Measurements from ENCODE around the gene RNASEL.
"Not testable (repeated sequence)": the region's sequence is repeated elsewhere in the genome, so short reads cannot be mapped to it uniquely, and the experiment has no call there.

The RNASEL gene

GRCh38 chr1:182588500-182589396 is at the start of gene RNASEL:
RNASEL (minus strand) TSS chr1:182589256; CDS start chr1:182586806, 2,450 bp downstream.
- peak; percentile 51 for DNase-seq

- DNase-seq: no peak
Measured at GRCh38 chr1:182637769-182638168, 48.7 kb upstream of the RNASEL start.

- no peak for DNase-seq
Measured at GRCh38 chr1:182635871-182636270, 46.8 kb upstream of the RNASEL start.

GRCh38 chr1:182634306-182635072 is 45.4 kb upstream of the RNASEL start:
- DNase-seq: no peak

GRCh38 chr1:182633657-182634281 is 44.7 kb upstream of the RNASEL start:
- no peak for DNase-seq

- DNase-seq: no peak
Measured at GRCh38 chr1:182633031-182633430, 44.0 kb upstream of the RNASEL start.

- not testable (repeated sequence) for DNase-seq
Measured at GRCh38 chr1:182632441-182632857, 43.4 kb upstream of the RNASEL start.

GRCh38 chr1:182631954-182632353 is 42.9 kb upstream of the RNASEL start:
- no peak for DNase-seq

- DNase-seq: no peak
Measured at GRCh38 chr1:182631053-182631677, 42.1 kb upstream of the RNASEL start.

- DNase-seq: no peak
Measured at GRCh38 chr1:182630586-182630985, 41.5 kb upstream of the RNASEL start.

- peak; percentile 37 for DNase-seq
Measured at GRCh38 chr1:182629499-182630096, 40.5 kb upstream of the RNASEL start.

- no peak for DNase-seq
Measured at GRCh38 chr1:182629080-182629479, 40.0 kb upstream of the RNASEL start.

- DNase-seq: no peak
Measured at GRCh38 chr1:182628657-182629056, 39.6 kb upstream of the RNASEL start.

- DNase-seq: no peak
Measured at GRCh38 chr1:182627622-182628021, 38.6 kb upstream of the RNASEL start.

- DNase-seq: no peak
Measured at GRCh38 chr1:182626527-182626926, 37.5 kb upstream of the RNASEL start.

- no peak for DNase-seq
Measured at GRCh38 chr1:182625719-182626504, 36.9 kb upstream of the RNASEL start.

GRCh38 chr1:182625024-182625423 is 36.0 kb upstream of the RNASEL start:
- DNase-seq: no peak

- no peak for DNase-seq
Measured at GRCh38 chr1:182624577-182624976, 35.5 kb upstream of the RNASEL start.

- no peak for DNase-seq
Measured at GRCh38 chr1:182622901-182623528, 34.0 kb upstream of the RNASEL start.

GRCh38 chr1:182621906-182622305 is 32.9 kb upstream of the RNASEL start:
- DNase-seq: no peak

GRCh38 chr1:182620924-182621585 is 32.0 kb upstream of the RNASEL start:
- DNase-seq: no peak

All from stimulated activated CD4-positive, alpha-beta T cell treated with anti-CD3 and anti-CD28 coated beads, Interleukin-12 subunit alpha, Interleukin-12 subunit beta, amount 100 ng/mL, for 4 hours (primary cell).